Measurements from ENCODE around the gene RYR3.

DNA sequence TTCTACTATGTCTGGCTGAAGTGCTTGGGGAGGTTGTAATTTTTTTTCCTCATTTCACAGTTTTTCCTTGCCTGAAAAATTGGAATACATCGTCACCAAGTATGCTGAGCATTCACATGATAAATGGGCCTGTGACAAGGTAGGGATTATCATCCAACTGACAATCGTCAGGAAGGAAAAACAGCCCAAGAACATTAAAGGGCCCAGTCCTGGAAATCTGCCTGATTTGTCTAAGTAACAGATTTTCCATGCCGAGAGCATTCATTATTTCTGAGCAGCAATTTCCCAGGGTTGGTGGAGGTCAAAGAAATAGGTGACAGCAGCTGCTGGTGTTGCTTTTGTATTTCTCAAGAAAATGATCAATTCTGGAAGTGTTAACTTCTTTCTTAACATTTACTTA is 431.5 kb downstream of the RYR3 start:
- TF ChIP-seq ZNF274 (IDR thresholded peaks at IDR 0.05; ENCODE audit: low read length): no peak
- no peak for TF ChIP-seq ZNF274 (tag by site-specific recombination; IDR thresholded peaks at IDR 0.05; ENCODE audit: borderline replicate concordance)
- TF ChIP-seq, protein P1, sequence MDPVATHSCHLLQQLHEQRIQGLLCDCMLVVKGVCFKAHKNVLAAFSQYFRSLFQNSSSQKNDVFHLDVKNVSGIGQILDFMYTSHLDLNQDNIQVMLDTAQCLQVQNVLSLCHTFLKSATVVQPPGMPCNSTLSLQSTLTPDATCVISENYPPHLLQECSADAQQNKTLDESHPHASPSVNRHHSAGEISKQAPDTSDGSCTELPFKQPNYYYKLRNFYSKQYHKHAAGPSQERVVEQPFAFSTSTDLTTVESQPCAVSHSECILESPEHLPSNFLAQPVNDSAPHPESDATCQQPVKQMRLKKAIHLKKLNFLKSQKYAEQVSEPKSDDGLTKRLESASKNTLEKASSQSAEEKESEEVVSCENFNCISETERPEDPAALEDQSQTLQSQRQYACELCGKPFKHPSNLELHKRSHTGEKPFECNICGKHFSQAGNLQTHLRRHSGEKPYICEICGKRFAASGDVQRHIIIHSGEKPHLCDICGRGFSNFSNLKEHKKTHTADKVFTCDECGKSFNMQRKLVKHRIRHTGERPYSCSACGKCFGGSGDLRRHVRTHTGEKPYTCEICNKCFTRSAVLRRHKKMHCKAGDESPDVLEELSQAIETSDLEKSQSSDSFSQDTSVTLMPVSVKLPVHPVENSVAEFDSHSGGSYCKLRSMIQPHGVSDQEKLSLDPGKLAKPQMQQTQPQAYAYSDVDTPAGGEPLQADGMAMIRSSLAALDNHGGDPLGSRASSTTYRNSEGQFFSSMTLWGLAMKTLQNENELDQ (tag by site-specific recombination; IDR thresholded peaks at IDR 0.05; ENCODE audit: low read depth): no peak
- no peak for TF ChIP-seq ZNF23 (tag by site-specific recombination; IDR thresholded peaks at IDR 0.05; ENCODE audit: borderline replicate concordance)
- TF ChIP-seq, protein P2, sequence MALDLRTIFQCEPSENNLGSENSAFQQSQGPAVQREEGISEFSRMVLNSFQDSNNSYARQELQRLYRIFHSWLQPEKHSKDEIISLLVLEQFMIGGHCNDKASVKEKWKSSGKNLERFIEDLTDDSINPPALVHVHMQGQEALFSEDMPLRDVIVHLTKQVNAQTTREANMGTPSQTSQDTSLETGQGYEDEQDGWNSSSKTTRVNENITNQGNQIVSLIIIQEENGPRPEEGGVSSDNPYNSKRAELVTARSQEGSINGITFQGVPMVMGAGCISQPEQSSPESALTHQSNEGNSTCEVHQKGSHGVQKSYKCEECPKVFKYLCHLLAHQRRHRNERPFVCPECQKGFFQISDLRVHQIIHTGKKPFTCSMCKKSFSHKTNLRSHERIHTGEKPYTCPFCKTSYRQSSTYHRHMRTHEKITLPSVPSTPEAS (tag by site-specific recombination; IDR thresholded peaks at IDR 0.05): no peak
- no peak for TF ChIP-seq ZNF514 (tag by site-specific recombination; IDR thresholded peaks at IDR 0.05)
- TF ChIP-seq, protein P3, sequence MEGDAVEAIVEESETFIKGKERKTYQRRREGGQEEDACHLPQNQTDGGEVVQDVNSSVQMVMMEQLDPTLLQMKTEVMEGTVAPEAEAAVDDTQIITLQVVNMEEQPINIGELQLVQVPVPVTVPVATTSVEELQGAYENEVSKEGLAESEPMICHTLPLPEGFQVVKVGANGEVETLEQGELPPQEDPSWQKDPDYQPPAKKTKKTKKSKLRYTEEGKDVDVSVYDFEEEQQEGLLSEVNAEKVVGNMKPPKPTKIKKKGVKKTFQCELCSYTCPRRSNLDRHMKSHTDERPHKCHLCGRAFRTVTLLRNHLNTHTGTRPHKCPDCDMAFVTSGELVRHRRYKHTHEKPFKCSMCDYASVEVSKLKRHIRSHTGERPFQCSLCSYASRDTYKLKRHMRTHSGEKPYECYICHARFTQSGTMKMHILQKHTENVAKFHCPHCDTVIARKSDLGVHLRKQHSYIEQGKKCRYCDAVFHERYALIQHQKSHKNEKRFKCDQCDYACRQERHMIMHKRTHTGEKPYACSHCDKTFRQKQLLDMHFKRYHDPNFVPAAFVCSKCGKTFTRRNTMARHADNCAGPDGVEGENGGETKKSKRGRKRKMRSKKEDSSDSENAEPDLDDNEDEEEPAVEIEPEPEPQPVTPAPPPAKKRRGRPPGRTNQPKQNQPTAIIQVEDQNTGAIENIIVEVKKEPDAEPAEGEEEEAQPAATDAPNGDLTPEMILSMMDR (tag by site-specific recombination; IDR thresholded peaks at IDR 0.05): no peak
- TF ChIP-seq RBAK (tag by site-specific recombination; IDR thresholded peaks at IDR 0.05): no peak
- TF ChIP-seq, protein P4, sequence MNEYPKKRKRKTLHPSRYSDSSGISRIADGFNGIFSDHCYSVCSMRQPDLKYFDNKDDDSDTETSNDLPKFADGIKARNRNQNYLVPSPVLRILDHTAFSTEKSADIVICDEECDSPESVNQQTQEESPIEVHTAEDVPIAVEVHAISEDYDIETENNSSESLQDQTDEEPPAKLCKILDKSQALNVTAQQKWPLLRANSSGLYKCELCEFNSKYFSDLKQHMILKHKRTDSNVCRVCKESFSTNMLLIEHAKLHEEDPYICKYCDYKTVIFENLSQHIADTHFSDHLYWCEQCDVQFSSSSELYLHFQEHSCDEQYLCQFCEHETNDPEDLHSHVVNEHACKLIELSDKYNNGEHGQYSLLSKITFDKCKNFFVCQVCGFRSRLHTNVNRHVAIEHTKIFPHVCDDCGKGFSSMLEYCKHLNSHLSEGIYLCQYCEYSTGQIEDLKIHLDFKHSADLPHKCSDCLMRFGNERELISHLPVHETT (tag by site-specific recombination; IDR thresholded peaks at IDR 0.05): no peak
- no peak for TF ChIP-seq ZNF501 (tag by site-specific recombination; IDR thresholded peaks at IDR 0.05)
- TF ChIP-seq, protein P5, sequence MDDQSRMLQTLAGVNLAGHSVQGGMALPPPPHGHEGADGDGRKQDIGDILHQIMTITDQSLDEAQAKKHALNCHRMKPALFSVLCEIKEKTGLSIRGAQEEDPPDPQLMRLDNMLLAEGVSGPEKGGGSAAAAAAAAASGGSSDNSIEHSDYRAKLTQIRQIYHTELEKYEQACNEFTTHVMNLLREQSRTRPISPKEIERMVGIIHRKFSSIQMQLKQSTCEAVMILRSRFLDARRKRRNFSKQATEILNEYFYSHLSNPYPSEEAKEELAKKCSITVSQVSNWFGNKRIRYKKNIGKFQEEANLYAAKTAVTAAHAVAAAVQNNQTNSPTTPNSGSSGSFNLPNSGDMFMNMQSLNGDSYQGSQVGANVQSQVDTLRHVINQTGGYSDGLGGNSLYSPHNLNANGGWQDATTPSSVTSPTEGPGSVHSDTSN (CRISPR knock-in tag; IDR thresholded peaks at IDR 0.05): no peak
- TF ChIP-seq ZFP69B (tag by site-specific recombination; IDR thresholded peaks at IDR 0.05): no peak

Measured in HEK293 (cell line).